GM19324 (cell line): Measurements from ENCODE around the gene MAN1A1.
"Not testable (repeated sequence)": the region's sequence is repeated elsewhere in the genome, so short reads cannot be mapped to it uniquely, and the experiment has no call there.

ENCODE experiments used
- ATAC-seq: cut with Tn5 transposase; IDR thresholded peaks from one replicate; pipeline ENCODE4 v1.9.1; 2021; ENCODE audit warnings: mild to moderate bottlenecking, moderate library complexity; ENCODE audit not compliant: unreplicated experiment, low FRiP score

MAN1A1 gene

GRCh38 chr6:119157506-119157815 is 192.1 kb downstream of the MAN1A1 start:
- ATAC-seq: no peak

- ATAC-seq: no peak
Observed at GRCh38 chr6:119156757-119157505, 192.6 kb downstream of the MAN1A1 start.

GRCh38 chr6:119156082-119156481 is 193.5 kb downstream of the MAN1A1 start:
- ATAC-seq: not testable (repeated sequence)

GRCh38 chr6:119152187-119152586 is 197.4 kb downstream of the MAN1A1 start:
- ATAC-seq: no peak

- ATAC-seq: no peak
Observed at GRCh38 chr6:119148825-119149525, 200.6 kb downstream of the MAN1A1 start.

GRCh38 chr6:119148098-119148824 is 201.3 kb downstream of the MAN1A1 start:
- ATAC-seq: peak; percentile 41

- ATAC-seq: peak; percentile 88
Observed at GRCh38 chr6:119147101-119148053, 202.2 kb downstream of the MAN1A1 start.

- ATAC-seq: no peak
Observed at GRCh38 chr6:119145111-119145510, 204.4 kb downstream of the MAN1A1 start.

GRCh38 chr6:119142637-119143036 is 206.9 kb downstream of the MAN1A1 start:
- ATAC-seq: no peak

GRCh38 chr6:119142041-119142440 is 207.5 kb downstream of the MAN1A1 start:
- ATAC-seq: no peak

GRCh38 chr6:119140196-119141140 is 209.1 kb downstream of the MAN1A1 start:
- no peak for ATAC-seq

GRCh38 chr6:119138906-119139541 is 210.5 kb downstream of the MAN1A1 start:
- ATAC-seq: peak; percentile 89

- no peak for ATAC-seq
Observed at GRCh38 chr6:119137194-119138072, 212.1 kb downstream of the MAN1A1 start.

- no peak for ATAC-seq
Observed at GRCh38 chr6:119134752-119135151, 214.8 kb downstream of the MAN1A1 start.

- no peak for ATAC-seq
Observed at GRCh38 chr6:119133400-119133799, 216.2 kb downstream of the MAN1A1 start.

- ATAC-seq: no peak
Observed at GRCh38 chr6:119132261-119132981, 217.1 kb downstream of the MAN1A1 start.

GRCh38 chr6:119129968-119130484 is 219.5 kb downstream of the MAN1A1 start:
- ATAC-seq: no peak
